ENCODE measurements around the gene SHROOM3.

DNA sequence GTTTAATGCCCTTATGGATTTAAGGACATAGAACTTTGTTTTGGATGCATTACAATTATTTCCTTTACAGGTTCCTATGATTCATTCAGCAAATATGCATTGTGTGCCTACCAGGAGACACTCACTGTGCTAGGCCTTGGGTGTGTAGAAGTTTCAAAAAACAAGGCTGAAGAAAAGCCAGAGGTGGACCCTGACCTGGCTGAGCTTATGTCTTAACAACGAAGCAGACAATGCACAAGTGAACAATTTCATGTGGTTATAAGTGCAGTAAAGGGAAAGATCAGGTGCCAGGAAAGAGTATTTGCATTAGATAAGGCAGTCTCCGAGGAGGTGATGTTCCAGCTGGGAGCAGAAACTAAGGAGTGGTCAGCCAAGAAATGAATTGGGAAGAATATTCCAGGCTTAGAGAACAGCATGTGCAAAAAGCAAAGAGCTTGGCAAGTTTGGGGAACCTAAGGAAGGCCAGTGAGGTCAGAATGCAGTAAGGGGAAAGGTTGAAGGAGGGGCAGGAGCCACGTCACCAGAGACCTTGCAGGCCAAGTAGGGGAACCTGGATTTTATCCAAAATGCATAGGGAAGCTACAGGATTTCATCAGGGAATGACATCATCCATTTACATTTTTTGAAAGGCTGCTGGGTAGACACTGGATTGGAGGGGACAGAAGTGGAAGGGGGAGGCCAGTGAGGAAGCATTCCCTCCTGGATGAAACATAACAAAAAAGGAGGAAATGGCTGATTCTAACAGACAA is 269.3 kb downstream of the SHROOM3 start:
- no peak for TF ChIP-seq PHF21A (CRISPR knock-in tag; IDR thresholded peaks at IDR 0.05)
- TF ChIP-seq ARNT (IDR thresholded peaks at IDR 0.05), result no peak

Data from HepG2 (cell line).